Epithelial cell of proximal tubule (primary cell): Measurements from ENCODE around the gene HID1. TPM values are rescaled to one million over a fixed set of nuclear protein-coding genes. Genes with fewer than 3 reads are reported as not detected.
"Not testable (repeated sequence)": the region's sequence is repeated elsewhere in the genome, so short reads cannot be mapped to it uniquely, and the experiment has no call there.

Source experiments
- DNase-seq: peaks from one replicate; pipeline ENCODE4 v3.0.0-alpha.2; 2011; ENCODE audit warnings: low read depth
- H3K4me3 ChIP-seq: 2 replicates; pipeline ENCODE4 v1.5.1; 2011; ENCODE audit warnings: low read depth, mild to moderate bottlenecking, low read length
- CTCF ChIP-seq: conservative IDR thresholded peaks from 2 replicates; pipeline ENCODE4 v1.5.1; 2012; ENCODE audit warnings: low read depth, mild to moderate bottlenecking, low read length
- total RNA-seq: library from RNA; depleted of rRNA; stranded (reverse); fragments of >200 nt; gene quantifications from 2 replicates; pipeline ENCODE4 v1.2.3, GENCODE V29; 2015

The HID1 gene
- total RNA-seq, 1 donor from 2014 or later = 19.1 TPM

- TF ChIP-seq CTCF = no peak
- no peak for DNase-seq
Measured at GRCh38 chr17:74977802-74978201, 5.2 kb upstream of the HID1 start.

GRCh38 chr17:74975943-74976342, 3.4 kb upstream of the HID1 start:
- DNase-seq = no peak
- no peak overlapping the region for H3K4me3 ChIP-seq
- TF ChIP-seq CTCF = no peak

More at GRCh38 chr17:74977802-74978201, 5.2 kb upstream of the HID1 start:
- H3K4me3 ChIP-seq = no peak overlapping the region

- peak overlapping the region; percentile 59 for H3K4me3 ChIP-seq
- no peak for TF ChIP-seq CTCF
- DNase-seq = no peak
Measured at GRCh38 chr17:74972973-74973328, 392 bp upstream of the HID1 start.

- TF ChIP-seq CTCF = no peak
- DNase-seq = no peak
- peak overlapping the region; percentile 59 for H3K4me3 ChIP-seq
Measured at GRCh38 chr17:74971842-74972106, 785 bp downstream of the HID1 start.

- TF ChIP-seq CTCF = no peak
- H3K4me3 ChIP-seq = no peak overlapping the region
- no peak for DNase-seq
Measured at GRCh38 chr17:74971069-74971841, 1.3 kb downstream of the HID1 start.

GRCh38 chr17:74970395-74970794, 2.2 kb downstream of the HID1 start:
- no peak for TF ChIP-seq CTCF
- no peak overlapping the region for H3K4me3 ChIP-seq
- no peak for DNase-seq

- H3K4me3 ChIP-seq, DNase-seq: not testable (repeated sequence)
Measured at GRCh38 chr17:74969501-74969900, 3.1 kb downstream of the HID1 start.

GRCh38 chr17:74968361-74968780, 4.2 kb downstream of the HID1 start:
- TF ChIP-seq CTCF = no peak
- DNase-seq = no peak
- H3K4me3 ChIP-seq = no peak overlapping the region
